GM19395 (cell line): ENCODE data around the gene DTYMK.

Source experiments
- ATAC-seq: cut with Tn5 transposase; IDR thresholded peaks from one replicate; pipeline ENCODE4 v1.9.1; 2021; ENCODE audit warnings: mild to moderate bottlenecking, moderate library complexity; ENCODE audit not compliant: unreplicated experiment

The DTYMK gene

DNA sequence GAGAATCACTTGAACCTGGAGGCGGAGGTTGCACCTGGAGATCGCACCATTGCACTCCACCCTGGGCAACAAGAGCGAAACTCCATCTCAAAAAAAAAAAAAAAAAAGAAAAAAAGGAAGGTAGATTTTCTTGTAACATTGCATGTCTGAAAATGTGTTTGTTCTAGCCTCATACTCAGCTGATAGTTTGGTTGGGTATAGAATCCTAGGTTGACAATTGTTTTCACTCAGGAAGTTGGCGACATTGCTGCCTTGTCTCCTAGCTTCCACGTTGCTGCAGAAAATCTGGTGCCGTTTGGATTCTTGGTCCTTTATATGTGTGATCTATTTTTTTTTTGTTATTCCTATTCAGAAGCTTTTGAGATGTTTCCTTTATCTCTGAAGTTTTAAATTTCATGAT, 19.9 kb upstream of the DTYMK start:
- no peak for ATAC-seq

DNA sequence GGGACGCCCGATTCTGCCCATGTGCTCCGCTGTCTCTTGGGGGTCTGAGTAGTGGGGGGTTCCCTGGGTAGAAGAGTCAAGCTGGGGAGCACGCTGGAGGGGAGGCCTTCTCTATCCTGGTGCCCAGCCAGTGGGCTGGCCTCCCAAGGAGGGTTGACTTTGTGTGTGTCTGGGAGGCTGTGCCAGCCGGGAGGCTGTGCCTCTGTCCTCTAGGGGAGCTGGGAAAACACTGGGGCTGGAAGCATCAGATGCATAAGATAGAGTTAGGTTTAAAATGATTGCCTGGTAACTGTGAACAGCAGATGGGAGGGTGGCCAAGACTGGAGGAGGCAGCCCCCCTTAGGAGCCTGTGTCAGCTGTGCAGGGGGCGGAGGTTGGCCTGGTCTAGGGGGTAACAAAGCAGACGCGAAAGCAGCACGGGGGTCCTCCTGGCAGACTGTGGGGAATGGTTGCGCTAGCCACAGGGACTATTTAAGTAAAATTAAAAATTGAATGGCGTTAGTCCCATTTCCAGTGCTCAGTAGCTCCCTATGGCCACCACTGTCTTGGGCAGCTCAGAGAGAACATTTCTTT, 16.5 kb upstream of the DTYMK start:
- no peak for ATAC-seq

DNA sequence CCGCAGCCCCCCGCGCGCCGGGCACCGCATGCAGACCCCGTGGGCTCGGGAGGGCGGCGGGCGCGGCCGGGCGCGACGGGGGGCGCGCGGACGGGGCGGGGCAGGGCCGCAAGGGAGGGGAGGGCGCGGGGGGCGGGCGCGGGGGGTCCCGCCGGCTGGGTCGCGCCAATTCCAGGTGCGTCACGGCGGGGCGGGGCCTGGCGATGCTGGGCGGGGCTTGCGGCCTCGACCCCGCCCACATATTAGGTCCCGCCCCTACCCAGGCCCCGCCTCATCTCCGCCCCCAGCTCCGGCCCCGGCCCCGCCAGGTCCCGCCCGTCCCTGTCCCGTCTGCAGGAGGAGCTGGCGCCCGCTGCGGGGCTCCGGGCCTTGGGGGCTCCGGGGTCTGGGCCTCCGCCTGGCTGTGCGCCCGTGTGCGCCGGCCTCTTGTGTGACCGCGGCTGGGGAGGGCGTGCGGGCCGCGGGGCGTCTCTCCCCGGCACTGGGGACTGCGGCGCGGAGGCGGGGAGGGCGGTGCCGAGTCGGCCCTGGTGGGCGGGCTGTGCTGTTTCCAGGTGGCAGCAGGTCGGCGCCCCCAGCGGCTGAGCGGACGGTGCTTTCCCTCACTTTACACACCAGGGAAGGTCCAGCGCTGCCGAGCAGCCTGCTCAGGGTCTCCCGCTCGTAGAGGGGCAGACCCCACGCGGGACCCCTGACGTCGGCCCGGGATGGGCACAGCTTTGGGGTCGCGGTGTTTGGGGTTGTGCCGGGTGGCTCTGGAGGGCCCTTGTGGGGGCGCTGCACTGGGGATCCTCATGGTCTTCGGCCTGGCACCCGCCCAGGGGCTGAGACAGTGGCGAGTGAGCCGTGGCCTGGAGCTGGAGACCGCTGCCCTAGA, 15.8 kb upstream of the DTYMK start:
- peak; percentile 71 for ATAC-seq

DNA sequence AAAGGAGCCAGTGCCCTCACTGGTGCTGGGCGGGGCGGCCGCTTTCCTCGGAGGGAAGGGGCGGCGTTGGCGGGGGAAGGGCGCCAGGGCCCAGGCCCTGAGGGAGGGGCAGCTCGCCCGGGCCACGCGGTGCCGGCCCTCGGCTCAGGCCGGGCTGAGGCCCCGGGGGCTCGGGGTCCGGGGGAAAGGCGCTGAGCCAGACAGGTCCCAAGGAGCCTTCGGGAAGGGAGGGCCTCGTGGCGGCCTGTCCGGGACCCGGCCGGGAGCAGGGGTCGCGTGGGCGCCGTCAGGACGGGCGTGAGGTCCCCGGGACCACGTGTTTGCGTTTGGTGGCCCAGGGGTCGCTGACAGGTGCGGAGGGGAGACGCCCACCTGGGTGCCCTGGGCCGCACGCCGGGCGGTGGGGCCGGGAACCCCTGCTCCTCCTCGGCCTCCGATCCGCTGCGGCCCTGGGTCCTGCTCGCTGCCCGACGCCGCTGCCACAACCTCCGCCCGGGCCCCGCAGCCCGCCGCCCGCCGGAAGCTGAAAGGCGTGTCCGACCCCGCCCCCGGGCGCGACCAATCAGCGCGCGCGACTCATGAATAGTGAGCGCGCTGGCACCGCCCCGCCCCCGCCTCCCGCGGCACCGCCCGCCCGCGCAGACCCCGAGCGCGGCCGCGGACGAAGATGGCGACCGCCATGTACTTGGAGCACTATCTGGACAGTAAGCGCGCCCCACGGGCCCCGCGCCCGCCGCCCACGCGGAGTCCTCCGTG, 15.0 kb upstream of the DTYMK start, which contains the start of gene ING5:
ING5 (plus strand) TSS at position 641 of the 756 bp plus-strand sequence; CDS start at position 668, 27 bp downstream.
- ATAC-seq, result peak; percentile 63

DNA sequence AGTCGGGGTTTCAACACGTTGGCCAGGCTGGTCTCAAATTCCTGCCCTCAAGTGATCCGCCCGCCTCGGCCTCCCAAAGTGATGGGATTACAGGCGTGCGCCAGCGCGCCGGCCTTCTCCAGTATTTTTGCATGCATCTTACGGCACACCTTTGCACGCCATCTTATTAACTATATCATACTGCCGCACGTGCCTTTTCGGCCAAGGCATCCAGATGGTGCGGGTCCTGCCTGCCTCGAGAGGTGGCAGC, 14.5 kb upstream of the DTYMK start:
- ATAC-seq, result no peak

DNA sequence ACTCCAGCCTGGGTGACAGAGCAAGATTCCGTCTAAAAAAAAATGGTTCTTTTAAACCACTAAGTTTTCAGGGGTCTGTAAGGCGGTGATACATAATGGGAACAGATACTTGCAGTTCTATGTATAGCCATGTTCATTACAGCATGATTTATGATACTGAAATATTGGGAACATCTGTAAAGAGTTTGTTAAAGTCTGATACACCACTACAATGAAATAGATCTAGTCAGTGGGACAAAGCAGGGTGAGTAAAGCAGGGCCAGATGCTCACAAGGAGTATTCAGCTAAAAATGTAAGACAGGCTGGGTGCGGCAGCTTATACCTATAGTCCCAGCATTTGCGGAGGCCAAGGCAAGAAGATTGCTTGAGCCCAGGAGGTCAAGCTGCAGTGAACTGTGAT, 9.0 kb upstream of the DTYMK start:
- no peak for ATAC-seq

DNA sequence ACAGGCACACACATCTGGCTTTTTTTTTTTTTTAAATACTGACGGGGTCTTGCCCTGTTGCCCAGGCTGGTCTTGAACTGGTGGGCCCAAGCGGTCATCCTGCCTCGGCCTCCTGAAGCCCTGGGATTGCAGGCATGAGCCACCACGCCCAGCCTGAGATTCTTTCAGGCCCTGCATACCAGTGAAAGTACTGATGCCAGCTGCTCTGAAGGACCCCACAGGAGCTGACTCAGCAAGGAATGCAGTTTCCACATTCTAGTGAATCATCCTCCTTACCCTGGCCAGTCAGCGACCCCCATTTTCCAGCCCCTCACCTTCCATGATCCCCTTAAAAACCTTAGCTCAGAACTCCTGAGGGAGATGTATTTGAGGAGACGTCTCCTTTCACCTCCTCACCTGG, 5.8 kb upstream of the DTYMK start:
- ATAC-seq, result no peak

DNA sequence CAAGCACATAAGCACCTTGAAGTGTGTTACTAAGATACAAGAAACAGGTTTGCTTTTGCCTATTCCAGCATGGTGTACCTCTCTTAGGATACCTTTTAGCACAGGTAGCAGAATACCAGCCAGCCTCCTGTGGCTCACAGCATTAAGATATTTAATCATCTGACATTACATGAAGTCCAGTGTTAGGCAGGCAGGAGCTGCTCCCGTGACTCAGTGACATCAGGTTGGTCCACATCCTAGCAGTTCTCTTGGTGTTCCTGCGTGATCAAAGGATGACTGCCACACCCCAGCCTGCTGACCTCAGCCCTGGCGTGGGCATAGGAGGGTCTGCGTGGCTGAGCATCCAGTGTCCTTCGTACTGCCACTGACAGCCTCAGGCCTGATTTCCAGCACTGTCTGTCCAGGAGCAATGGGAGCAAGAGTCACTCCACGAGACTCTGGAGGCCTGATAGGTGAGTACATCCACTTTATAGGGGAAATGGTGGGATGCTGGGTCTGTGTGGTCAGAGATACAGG, 3.6 kb upstream of the DTYMK start:
- no peak for ATAC-seq

DNA sequence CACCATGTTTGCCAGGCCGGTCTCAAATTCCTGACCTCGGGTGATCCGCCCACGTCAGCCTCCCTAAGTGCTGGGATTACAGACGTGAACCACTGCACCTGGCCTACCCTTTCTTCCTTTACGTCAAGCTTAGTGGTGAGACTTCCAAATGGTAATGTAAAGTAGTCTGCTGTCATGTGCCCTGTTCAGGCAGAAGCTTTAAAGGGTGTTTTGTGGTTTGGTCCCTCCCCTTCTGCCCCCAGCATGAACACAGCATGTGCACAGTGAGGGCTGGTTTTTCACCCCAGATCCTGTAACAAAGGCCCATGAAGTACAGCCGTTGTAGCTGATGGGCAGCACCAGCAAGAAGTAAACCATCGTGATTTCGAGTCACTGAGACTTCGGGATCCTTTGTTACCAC, 2.7 kb upstream of the DTYMK start:
- ATAC-seq, result no peak

DNA sequence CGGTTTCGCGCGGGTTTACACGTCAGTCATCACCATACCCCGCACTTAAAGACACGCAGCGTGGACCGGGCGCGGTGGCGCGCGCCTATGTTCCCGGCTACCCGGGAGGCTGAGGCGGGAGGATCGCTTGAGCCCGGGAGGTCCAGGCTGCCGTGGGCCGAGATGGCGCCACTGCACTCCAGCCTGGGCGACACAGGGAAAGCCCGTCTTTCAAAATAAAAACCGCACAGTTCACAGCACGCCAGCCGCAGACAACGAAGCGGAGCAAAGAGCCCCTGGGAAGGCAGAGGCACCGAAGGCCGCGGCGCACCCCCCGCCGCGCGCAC, 328 bp downstream of the DTYMK start:
- peak; percentile 23 for ATAC-seq

DNA sequence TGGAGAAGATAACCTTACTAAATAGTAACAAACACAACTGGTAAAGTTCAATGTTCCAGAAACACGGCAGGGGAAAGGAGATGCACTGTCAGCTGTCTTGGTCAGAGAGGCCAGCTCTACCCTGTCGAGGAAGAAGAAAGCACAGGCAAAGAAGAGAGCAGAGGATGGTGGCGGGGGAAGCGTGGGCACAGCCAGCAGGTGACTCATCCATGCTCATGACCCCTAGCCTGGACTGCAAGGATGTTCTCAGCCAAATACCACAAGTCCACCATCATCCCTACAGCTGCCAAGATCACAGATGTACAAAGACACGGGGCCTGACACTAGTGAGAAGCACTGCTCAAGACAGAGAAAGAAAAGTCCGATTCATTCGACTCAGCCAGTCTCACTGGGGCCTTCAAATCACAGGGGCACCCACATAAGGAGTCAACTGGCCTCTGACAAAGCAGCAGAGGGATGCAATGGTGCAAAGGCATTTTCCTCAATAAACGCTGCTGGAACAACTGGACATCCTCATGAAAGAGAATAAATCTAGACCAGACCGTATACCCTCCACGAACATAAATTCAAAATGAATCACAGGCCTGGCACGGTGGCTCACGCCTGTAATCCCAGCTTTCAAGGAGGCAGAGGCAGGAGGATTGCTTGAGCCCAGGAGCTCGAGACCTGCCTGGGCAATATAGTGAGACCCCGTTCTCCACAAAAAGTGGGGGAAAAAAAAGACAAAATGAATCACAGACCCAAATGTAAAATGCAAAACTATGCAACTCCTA, 5.6 kb downstream of the DTYMK start:
- ATAC-seq, result no peak

DNA sequence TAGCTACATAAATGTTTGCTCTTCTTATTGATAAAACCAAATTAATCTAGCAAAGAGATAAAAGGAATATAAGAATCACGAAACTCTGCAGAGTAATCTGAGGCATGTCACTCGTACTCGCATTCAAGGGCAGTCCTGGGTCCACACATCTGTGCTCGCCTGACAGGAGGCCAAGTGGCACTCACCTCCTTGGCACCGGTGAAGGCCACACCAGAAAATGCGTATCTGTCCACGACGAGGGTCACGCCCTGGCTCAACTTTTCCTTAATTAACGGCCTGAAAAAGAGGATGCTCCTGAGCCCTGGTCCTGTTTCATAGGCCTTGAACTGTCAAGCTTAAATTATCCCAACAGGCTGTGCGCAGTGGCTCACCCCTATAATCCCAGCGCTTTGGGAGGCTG, 6.6 kb downstream of the DTYMK start:
- no peak for ATAC-seq

DNA sequence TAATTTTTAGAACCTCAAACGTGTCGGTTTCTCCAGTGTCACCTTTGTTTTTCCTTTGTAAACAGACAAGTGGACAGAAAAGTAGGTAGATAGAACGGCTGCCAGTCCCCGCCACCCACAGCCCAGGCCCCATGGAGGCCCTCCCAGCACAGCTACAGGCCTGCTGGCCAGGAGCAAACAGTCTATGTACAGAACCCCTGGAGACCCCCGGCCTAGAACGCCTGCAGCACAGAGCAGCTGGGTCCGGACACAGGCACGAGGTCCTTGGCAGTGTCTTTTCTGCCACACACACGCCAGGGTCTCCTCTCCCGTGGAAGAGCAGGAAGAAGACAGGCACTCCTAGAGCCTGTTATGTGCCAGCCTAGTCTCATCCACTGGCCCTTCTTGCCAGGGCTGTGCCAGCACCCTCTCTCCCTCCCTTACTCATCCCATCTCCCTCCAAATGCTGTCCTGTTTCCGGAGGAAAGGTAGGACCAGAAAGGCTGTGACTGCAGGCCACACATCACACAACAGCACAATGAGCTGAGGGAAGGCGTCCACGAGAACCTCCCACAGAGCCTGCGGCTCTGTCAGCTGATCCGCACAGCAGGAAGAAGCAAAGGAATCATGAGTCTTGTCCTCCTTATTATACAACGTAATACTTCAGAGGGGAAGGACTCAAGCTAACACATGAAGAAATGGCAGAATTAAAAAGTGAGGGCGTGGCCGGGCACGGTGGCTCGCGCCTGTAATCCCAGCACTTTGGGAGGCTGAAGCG, 7.7 kb downstream of the DTYMK start:
- no peak for ATAC-seq

DNA sequence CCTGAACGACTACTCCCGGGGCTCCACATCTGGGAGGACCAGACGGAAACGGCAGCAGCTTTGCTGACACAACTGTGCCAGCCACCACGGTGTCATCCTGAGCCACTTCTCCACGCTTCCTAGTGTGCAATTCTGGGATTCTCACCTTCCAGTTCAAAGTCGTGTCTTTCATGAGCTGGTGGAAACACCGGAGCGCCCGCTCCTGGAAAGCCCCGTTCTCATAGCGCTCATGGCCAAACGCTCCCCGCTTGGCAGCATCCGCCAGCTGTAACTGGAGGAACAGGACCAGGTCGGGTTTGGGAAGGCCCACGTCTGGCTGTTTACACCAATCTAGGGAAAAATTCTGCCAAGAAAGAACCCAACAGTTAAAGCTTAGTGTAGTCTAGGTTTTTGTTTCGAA, 8.3 kb downstream of the DTYMK start:
- no peak for ATAC-seq

DNA sequence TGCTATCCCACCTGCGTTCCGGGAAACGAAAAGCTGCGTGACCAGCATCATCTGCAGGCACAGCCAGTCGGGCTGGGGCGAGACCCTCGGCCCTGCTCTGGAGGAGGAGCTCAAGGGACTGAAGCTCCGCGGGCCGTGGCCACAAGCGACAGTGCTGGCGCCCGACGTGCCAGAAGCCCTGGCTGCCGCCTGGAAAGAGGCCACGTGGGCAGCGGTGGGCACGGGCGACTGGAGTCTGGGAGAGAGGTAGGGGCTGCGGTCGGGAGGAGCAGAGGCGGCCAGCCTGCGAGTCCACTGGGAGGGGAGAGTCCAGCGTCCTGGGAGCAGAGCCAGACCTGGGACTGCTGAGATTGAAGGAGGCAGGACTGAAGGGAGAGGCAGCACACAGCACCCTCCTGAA, 9.2 kb downstream of the DTYMK start:
- ATAC-seq, result no peak

DNA sequence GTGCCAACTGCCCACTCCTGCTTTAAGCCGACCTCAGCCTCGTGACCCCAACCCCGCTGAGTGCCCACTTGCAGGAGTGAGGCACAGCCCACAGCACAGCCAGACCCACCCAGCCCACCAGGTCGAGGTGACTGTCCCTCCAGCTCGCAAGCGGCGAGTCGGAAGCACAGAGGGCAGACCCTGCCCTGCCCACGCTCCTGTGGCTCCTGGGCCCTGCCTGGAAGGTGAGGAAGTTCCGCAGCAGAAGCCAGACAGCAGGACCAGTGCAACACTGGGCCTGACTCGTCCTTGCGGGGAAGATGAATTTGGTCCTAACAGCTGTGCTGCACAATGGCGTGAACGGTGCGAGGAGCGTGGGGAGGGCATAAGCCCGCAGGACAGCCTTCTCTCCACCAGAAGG, 9.9 kb downstream of the DTYMK start:
- no peak for ATAC-seq

DNA sequence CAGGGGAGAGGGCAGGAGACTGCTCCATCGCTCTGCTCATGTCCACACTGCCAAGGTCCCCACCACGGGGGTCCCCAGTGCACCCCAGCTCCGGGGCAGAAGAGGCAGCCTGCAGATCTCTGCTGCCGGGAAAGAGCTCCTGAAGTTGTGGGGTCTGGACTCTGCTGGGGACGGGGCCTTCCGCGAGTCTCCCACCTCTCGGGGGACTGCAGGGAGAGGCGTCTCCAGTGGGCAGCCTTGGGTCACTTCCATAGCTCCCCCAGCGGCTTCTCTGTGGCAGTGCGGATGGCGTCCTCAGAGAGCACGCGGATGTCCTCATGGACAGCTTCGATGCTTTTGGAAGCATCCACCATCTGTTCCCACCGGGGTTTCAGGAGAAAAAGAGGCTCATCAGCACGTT, 10.7 kb downstream of the DTYMK start:
- ATAC-seq, result no peak

DNA sequence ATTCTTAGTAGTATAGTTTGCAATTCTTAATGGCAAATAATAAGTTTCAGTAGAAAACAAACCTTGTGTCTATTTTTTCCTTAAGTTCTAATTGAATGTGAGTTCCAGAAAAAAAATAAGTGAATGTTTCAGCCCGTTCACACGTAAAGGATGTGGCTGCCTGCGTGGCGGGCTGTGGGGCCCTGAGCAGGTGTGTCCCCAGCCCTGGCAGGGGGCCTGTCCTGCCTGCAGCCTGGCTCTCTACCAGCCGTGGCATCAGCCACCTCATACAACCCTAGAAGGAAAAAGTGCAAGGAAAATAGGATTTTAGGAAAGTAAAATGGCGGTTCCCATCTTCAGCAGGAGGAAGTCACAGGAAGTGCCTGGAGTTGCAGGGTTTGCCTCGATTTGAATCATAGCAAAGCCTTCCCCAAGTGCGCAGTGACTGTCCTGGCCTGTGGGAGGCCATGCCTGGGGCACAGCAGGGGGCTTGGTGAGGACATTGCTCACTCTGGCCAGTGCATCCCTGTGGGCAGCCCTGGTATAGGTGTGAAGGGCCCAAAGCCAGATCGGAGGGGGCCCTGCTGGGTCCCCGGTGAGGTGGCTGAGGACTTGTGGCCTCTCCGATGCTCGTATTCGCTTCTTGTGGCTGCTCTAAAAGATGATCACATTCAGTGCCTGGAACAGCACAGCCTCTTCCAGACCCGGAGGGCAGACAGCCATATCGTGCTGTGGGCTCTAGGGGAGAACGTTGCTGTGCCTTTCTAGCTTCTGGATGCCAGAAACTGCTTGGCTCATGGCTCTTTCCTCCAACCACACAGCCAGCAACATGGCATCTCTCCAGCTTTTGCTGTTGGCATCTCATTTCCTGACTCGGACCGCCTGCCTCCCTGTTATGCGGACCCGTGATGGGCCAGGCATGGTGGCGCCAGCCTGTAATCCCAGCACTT, 12.6 kb downstream of the DTYMK start:
- no peak for ATAC-seq

DNA sequence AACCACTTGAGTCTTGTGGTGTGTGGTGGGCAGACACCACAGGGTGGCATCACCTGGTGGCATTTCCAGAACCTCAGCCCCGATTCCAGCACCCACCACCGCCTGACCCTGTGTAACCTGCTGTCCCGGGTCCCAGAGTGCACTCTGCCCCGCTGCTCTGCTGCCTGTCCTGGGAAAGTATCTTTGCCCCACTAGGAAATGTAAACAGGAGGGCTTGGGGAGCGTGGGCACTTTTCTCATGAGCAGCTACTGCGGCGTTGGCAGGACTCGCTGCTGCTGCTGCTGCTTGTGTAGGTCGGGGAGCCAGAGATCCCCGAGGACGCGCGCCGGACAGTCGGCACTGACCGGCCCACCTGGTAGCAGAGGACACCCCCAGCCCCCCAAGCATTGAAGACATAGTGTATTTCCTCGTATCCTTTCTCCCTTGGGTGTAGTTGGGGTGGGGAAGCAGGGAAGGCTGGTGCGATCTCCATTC, 13.4 kb downstream of the DTYMK start:
- no peak for ATAC-seq
